ENCODE measurements around the gene AGK. TPM values are rescaled to one million over a fixed set of nuclear protein-coding genes. Genes with fewer than 3 reads are reported as not detected.

AGK gene
- total RNA-seq, 1 experiment from 2014 or later, result 41.5 TPM

DNA sequence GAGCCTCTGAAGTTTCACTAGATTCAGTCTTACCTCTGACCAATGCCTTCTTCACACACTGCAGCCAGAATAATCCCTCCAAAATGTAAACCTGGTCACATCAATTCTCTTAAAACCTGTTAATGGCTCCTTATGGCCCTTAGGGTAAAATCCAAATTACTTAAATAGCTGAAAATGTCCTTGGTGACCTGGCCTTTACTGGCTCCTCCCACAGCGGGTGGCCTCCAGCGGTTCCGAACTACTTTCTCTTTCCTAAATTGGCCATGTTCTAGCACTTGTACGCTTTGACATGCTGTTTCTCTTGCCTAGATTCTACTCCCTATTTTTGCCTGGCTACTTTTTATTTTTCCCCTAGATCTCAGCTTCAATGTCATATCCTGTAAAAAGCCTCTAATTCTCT, 36.1 kb downstream of the AGK start:
- Histone ChIP-seq H3K27me3 (no peaks in the 10 kb centered on the region), H3K4me3 (no peak overlapping the region), H3K36me3 (peaks cover 2% of the 10 kb centered on the region), H3K4me1 (peaks cover 8% of the 10 kb centered on the region; the same call in 1 of the 2 replicates), H3K27ac (no peak overlapping the region), H3K9me3 (replicated peaks) (no peaks in the 10 kb centered on the region)
- no peak for DNase-seq

DNA sequence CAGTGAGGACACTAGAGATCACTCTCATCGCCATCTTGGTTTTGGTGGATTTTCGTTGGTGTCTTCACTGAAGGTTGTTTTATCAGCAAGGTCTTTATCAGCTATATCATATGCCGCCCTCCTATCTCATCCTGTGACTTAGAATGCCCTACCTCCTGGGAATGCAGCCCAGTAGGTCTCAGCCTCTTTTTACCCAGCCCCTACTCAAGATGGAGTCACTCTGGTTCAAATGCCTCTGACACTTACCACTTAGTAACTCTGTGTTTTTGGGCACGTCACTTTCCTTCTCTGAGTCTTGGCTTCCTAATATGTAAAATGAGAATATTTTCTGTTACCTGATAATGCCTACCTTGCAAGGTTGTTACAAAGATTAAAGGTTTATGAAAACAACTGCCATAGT, 37.7 kb downstream of the AGK start:
- Histone ChIP-seq H3K4me1 (peaks cover 8% of the 10 kb centered on the region; the same call in 1 of the 2 replicates), H3K27me3 (no peaks in the 10 kb centered on the region), H3K4me3 (no peak overlapping the region), H3K27ac (no peak overlapping the region), H3K9me3 (replicated peaks) (no peaks in the 10 kb centered on the region), H3K36me3 (peaks cover 10% of the 10 kb centered on the region)
- no peak for DNase-seq

DNA sequence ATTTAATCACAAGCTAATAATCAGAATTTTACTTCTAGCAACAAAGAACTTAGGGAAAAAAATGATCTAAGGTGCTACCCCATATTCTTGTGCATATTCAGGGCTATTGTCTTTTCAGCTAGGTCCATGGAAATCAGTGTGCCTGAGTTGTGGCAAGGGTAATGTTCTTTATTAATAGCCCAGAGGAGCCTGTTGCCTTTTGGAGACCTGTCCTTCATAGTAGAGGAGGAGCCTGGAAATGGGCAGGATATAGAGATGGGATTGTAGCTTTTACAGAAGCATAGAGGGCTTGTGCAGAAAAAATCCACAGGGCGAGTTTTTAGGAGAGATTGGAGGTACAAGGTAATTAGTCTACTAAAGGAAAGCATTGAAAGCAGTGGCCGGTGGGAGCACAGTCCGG, 38.9 kb downstream of the AGK start:
- no peaks in the 10 kb centered on the region for H3K27me3 ChIP-seq
- no peak overlapping the region for H3K27ac ChIP-seq
- H3K4me1 ChIP-seq, result peaks cover 7% of the 10 kb centered on the region; the same call in 1 of the 2 replicates
- H3K4me3 ChIP-seq, result no peak overlapping the region
- H3K36me3 ChIP-seq, result peaks cover 10% of the 10 kb centered on the region
- no peak for DNase-seq
- no peaks in the 10 kb centered on the region for H3K9me3 ChIP-seq (replicated peaks)

GRCh38 chr7:141590666-141591065, 39.5 kb downstream of the AGK start:
- H3K9me3 ChIP-seq (replicated peaks), result no peaks in the 10 kb centered on the region
- H3K36me3 ChIP-seq, result peaks cover 10% of the 10 kb centered on the region
- DNase-seq, result no peak
- H3K27ac ChIP-seq, result no peak overlapping the region
- peaks cover 1% of the 10 kb centered on the region; the same call in 1 of the 2 replicates for H3K4me1 ChIP-seq
- no peak overlapping the region for H3K4me3 ChIP-seq
- H3K27me3 ChIP-seq, result no peaks in the 10 kb centered on the region

- H3K36me3 ChIP-seq, result peaks cover 10% of the 10 kb centered on the region; the same call in 1 of the 2 replicates
- DNase-seq, result no peak
- no peaks in the 10 kb centered on the region for H3K9me3 ChIP-seq (replicated peaks)
- H3K4me1 ChIP-seq, result no peaks in the 10 kb centered on the region
- no peaks in the 10 kb centered on the region for H3K27me3 ChIP-seq
- no peak overlapping the region for H3K27ac ChIP-seq
- H3K4me3 ChIP-seq, result no peak overlapping the region
These were observed 41.9 kb downstream of the AGK start for GRCh38 chr7:141593134-141593533.

GRCh38 chr7:141597966-141598365, 46.8 kb downstream of the AGK start:
- peaks cover 17% of the 10 kb centered on the region for H3K36me3 ChIP-seq
- H3K9me3 ChIP-seq (replicated peaks), result no peaks in the 10 kb centered on the region
- no peaks in the 10 kb centered on the region for H3K27me3 ChIP-seq
- H3K27ac ChIP-seq, result no peak overlapping the region
- no peak for DNase-seq
- H3K4me1 ChIP-seq, result no peaks in the 10 kb centered on the region
- H3K4me3 ChIP-seq, result no peak overlapping the region

DNA sequence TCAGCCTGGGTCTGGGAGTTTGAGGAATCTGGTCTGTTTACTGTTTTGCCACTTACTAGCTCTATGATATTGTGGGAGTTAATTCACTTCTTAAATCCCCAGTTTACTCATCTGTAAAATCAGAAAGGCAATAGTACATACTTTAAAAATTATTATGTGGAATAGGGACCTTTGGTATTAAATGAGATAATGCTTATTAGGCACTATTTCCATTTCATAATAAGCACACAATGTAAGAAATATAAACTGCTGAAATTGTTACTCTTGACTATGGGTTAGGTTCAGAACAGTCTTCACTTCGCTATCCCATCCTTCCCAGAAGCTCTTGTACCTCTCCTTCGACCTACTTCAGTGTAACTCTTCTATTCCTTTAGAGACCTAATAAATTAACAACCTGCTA, 47.2 kb downstream of the AGK start:
- Histone ChIP-seq H3K4me1 (no peaks in the 10 kb centered on the region), H3K4me3 (no peak overlapping the region), H3K9me3 (replicated peaks) (no peaks in the 10 kb centered on the region), H3K36me3 (peaks cover 13% of the 10 kb centered on the region), H3K27ac (no peak overlapping the region), H3K27me3 (no peaks in the 10 kb centered on the region)
- DNase-seq, result no peak

DNA sequence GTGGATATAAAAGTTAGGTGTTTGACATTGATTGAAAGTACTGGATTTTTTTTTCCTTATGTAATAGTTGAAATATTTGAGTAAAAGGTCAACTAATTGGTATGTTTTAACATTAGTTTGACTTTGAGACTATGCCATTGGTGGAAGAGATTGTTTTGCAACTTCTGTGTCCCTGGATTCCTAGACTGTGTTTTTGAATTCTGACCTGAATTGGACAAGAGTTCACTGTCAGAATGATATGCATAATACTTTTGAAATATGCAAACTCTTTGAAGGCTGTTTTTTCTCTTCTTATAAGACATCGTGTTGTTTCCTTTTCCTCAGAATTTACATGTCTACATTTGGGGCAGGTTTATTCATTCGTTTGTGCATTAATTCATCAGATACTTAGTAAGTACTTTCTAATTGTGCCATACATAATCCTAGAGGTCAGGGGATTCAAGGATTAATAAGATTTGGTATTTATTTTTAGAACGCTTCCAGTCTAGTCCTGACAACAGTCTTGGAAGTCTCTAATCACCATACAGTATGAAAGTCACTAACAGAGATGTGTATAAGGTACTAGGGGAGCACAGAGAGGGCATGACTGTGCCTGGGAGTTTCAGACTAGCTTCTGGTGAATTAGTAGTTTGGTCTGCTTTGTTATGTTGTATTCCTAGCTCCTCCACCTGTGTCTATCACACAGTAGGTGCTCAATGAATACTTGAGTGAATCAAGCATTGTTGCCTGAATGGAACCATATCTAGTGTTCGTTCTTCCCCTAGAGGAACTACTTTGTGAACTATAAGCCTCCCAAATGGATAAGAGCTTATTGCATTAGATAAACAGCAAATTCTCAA, 49.2 kb downstream of the AGK start:
- Histone ChIP-seq H3K4me1 (no peaks in the 10 kb centered on the region), H3K9me3 (replicated peaks) (no peaks in the 10 kb centered on the region), H3K4me3 (no peak overlapping the region), H3K27me3 (no peaks in the 10 kb centered on the region), H3K27ac (no peak overlapping the region), H3K36me3 (peaks cover 8% of the 10 kb centered on the region)
- DNase-seq, result no peak

DNA sequence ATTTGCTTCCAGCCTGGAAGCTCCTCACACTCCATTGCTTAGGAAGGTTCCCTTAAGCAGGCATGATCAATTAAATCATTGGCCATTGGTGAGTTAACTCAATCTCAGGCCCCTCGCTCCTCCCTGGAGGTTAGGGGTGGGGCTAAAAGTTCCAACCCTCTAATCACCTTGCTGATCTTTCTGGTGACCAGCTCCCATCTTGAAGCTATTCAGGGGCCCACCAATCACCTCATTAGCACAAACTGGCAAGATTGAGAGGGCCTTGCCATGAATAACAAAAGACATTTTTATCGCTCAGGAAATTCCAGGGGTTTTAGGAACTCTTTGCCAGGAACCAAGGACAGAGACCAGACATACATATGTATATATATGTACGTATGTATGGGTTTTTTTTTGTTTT, 58.4 kb downstream of the AGK start:
- H3K4me1 ChIP-seq, result no peaks in the 10 kb centered on the region
- H3K27me3 ChIP-seq, result no peaks in the 10 kb centered on the region
- no peaks in the 10 kb centered on the region for H3K9me3 ChIP-seq (replicated peaks)
- H3K4me3 ChIP-seq, result no peak overlapping the region
- no peak for DNase-seq
- peaks cover 17% of the 10 kb centered on the region for H3K36me3 ChIP-seq
- no peak overlapping the region for H3K27ac ChIP-seq

GRCh38 chr7:141610671-141611070, 59.5 kb downstream of the AGK start:
- no peak for DNase-seq
- Histone ChIP-seq H3K27ac (no peak overlapping the region), H3K36me3 (peaks cover 19% of the 10 kb centered on the region), H3K9me3 (replicated peaks) (no peaks in the 10 kb centered on the region), H3K4me3 (no peak overlapping the region), H3K4me1 (no peaks in the 10 kb centered on the region), H3K27me3 (no peaks in the 10 kb centered on the region)

GRCh38 chr7:141612861-141613260, 61.7 kb downstream of the AGK start:
- DNase-seq, result no peak
- Histone ChIP-seq H3K36me3 (peaks cover 23% of the 10 kb centered on the region), H3K27me3 (no peaks in the 10 kb centered on the region), H3K4me3 (no peak overlapping the region), H3K27ac (no peak overlapping the region), H3K9me3 (replicated peaks) (no peaks in the 10 kb centered on the region), H3K4me1 (no peaks in the 10 kb centered on the region)

GRCh38 chr7:141617280-141617679, 66.1 kb downstream of the AGK start:
- H3K36me3 ChIP-seq, result peaks cover 22% of the 10 kb centered on the region
- no peaks in the 10 kb centered on the region for H3K9me3 ChIP-seq (replicated peaks)
- H3K4me1 ChIP-seq, result no peaks in the 10 kb centered on the region
- no peak overlapping the region for H3K4me3 ChIP-seq
- no peak overlapping the region for H3K27ac ChIP-seq
- no peak for DNase-seq
- H3K27me3 ChIP-seq, result no peaks in the 10 kb centered on the region

DNA sequence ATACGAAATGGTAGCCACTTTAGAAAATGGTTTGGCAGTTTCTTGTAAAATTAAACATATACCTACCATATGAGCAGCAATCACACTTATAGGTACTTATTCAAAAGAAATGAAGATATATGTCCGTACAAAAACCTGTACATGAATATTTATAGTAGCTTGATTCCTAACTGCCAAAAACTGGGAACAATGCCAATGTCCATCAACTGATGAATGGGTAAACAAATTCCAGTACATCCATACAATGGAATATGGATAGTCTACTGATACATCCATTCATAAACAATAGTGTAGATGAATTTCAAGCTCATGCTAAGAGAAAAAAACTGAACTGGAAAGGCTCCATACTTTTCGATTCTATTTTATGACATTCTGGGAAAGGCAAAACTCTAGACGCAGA, 68.5 kb downstream of the AGK start:
- H3K36me3 ChIP-seq, result peaks cover 24% of the 10 kb centered on the region
- H3K9me3 ChIP-seq (replicated peaks), result no peaks in the 10 kb centered on the region
- DNase-seq, result no peak

GRCh38 chr7:141624763-141625162, 73.6 kb downstream of the AGK start:
- peaks cover 14% of the 10 kb centered on the region; the same call in 1 of the 2 replicates for H3K36me3 ChIP-seq
- no peaks in the 10 kb centered on the region for H3K9me3 ChIP-seq (replicated peaks)
- H3K4me1 ChIP-seq, result no peaks in the 10 kb centered on the region
- H3K27ac ChIP-seq, result no peak overlapping the region
- no peak overlapping the region for H3K4me3 ChIP-seq
- no peak for DNase-seq
- H3K27me3 ChIP-seq, result no peaks in the 10 kb centered on the region

More for the DNA sequence above, 68.5 kb downstream of the AGK start:
- Histone ChIP-seq H3K27ac (no peak overlapping the region), H3K4me3 (no peak overlapping the region), H3K4me1 (no peaks in the 10 kb centered on the region), H3K27me3 (no peaks in the 10 kb centered on the region)

DNA sequence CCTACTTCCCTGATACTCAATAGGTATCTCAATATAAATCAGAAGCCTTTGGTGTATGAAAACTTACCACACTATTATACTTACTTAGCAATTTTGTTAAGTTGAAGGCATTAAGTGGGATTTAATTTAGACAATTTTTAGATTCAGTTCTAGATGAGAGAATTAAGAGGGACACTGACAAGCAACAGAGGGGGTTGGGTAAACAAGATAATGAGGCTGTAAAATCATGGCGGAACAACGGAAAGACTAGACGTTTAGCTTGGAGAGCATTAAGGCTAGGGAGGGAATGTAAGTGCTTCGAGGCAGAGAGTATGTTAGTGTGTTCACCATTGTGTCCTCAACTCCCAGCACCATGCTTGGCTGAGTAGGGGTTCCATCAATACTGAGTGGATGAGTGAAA, 79.4 kb downstream of the AGK start:
- Histone ChIP-seq H3K27me3 (no peaks in the 10 kb centered on the region), H3K9me3 (replicated peaks) (no peaks in the 10 kb centered on the region), H3K4me3 (no peak overlapping the region), H3K27ac (no peak overlapping the region), H3K36me3 (no peaks in the 10 kb centered on the region), H3K4me1 (no peaks in the 10 kb centered on the region)
- DNase-seq, result no peak

GRCh38 chr7:141631525-141631924, 80.3 kb downstream of the AGK start:
- DNase-seq, result no peak
- Histone ChIP-seq H3K27me3 (no peaks in the 10 kb centered on the region), H3K4me3 (no peak overlapping the region), H3K27ac (no peak overlapping the region), H3K36me3 (no peaks in the 10 kb centered on the region), H3K4me1 (no peaks in the 10 kb centered on the region), H3K9me3 (replicated peaks) (no peaks in the 10 kb centered on the region)
